MM.1S (cell line): Measurements from ENCODE around the gene CASP10.
A peak's percentile ranks its signal among the peaks of the same experiment; 100 is the strongest.

Experiments
- DNase-seq: peaks from one replicate; pipeline ENCODE4 v3.0.0-alpha.2; 2015
- H2AFZ ChIP-seq: fragments of 300-600 bp; sonication (generic); 2 replicates; pipeline ENCODE4 v1.6.0; 2016; ENCODE audit warnings: antibody characterized with exemption, low read length
- H3F3A ChIP-seq: fragments of 300-600 bp; sonication (generic); 2 replicates; pipeline ENCODE4 v1.6.1; 2016; ENCODE audit warnings: mild to moderate bottlenecking, antibody characterized with exemption, low read length, moderate library complexity, mixed read lengths; ENCODE audit not compliant: insufficient read depth
- H3K27ac ChIP-seq: fragments of 300-600 bp; sonication (generic); 2 replicates; pipeline ENCODE4 v1.5.1; 2016; ENCODE audit warnings: mild to moderate bottlenecking, low read length
- H3K27me3 ChIP-seq: fragments of 300-600 bp; sonication (generic); replicated peaks from 2 replicates; pipeline ENCODE4 v1.6.0; 2016; ENCODE audit warnings: low read length; ENCODE audit not compliant: insufficient read depth
- H3K36me3 ChIP-seq: fragments of 300-600 bp; sonication (generic); replicated peaks from 2 replicates; pipeline ENCODE4 v1.6.1; 2016; ENCODE audit warnings: mild to moderate bottlenecking, low read length, mixed read lengths; ENCODE audit not compliant: insufficient read depth
- H3K4me1 ChIP-seq: fragments of 300-600 bp; sonication (generic); 2 replicates; pipeline ENCODE4 v1.6.1; 2016; ENCODE audit warnings: low read length, mixed read lengths
- H3K4me2 ChIP-seq: fragments of 300-600 bp; sonication (generic); 2 replicates; pipeline ENCODE4 v1.6.0; 2016; ENCODE audit warnings: low read depth, low read length
- H3K4me3 ChIP-seq: fragments of 300-600 bp; sonication (generic); 2 replicates; pipeline ENCODE4 v1.5.1; 2016; ENCODE audit warnings: low read length, mixed read lengths
- H3K79me2 ChIP-seq: fragments of 300-600 bp; sonication (generic); 2 replicates; pipeline ENCODE4 v1.6.1; 2016; ENCODE audit warnings: mixed run types, low read length, mixed read lengths
- H3K9ac ChIP-seq: fragments of 300-600 bp; sonication (generic); 2 replicates; pipeline ENCODE4 v1.6.1; 2016; ENCODE audit warnings: low read length, mixed read lengths
- H3K9me2 ChIP-seq: fragments of 300-600 bp; sonication (generic); replicated peaks from 2 replicates; pipeline ENCODE4 v1.6.1; 2016; ENCODE audit warnings: mild to moderate bottlenecking, low read length, mixed read lengths; ENCODE audit not compliant: insufficient read depth
- H3K9me3 ChIP-seq: fragments of 300-600 bp; sonication (generic); replicated peaks from 2 replicates; pipeline ENCODE4 v1.6.1; 2016; ENCODE audit warnings: mild to moderate bottlenecking, low read length, mixed read lengths; ENCODE audit not compliant: insufficient read depth
- H4K20me1 ChIP-seq: fragments of 300-600 bp; sonication (generic); 2 replicates; pipeline ENCODE4 v1.6.1; 2016; ENCODE audit warnings: mild to moderate bottlenecking, low read length, moderate library complexity, mixed read lengths; ENCODE audit not compliant: insufficient read depth
- EZH2 ChIP-seq: fragments of 300-600 bp; sonication (generic); optimal IDR thresholded peaks from 2 replicates; pipeline ENCODE3; 2017; ENCODE audit warnings: low read depth, mild to moderate bottlenecking, antibody characterized with exemption, low read length, mixed read lengths
- EZH2phosphoT487 ChIP-seq: fragments of 300-600 bp; sonication (generic); IDR thresholded peaks from 2 replicates; pipeline ENCODE4 v1.6.1; 2018; ENCODE audit warnings: antibody characterized with exemption, low read length
- TF ChIP-seq, protein P1 (sequence below): fragments of 300-600 bp; sonication (generic); IDR thresholded peaks from 2 replicates; pipeline ENCODE4 v1.5.1; 2016; ENCODE audit warnings: antibody characterized with exemption, low read length, mixed read lengths

The CASP10 gene

GRCh38 chr2:201174687-201175086 lies 8.3 kb upstream of the CASP10 start:
- H3K4me2 ChIP-seq, result no peak overlapping the region
- H3K9me2 ChIP-seq, result no peaks in the 10 kb centered on the region
- TF ChIP-seq, protein P1, sequence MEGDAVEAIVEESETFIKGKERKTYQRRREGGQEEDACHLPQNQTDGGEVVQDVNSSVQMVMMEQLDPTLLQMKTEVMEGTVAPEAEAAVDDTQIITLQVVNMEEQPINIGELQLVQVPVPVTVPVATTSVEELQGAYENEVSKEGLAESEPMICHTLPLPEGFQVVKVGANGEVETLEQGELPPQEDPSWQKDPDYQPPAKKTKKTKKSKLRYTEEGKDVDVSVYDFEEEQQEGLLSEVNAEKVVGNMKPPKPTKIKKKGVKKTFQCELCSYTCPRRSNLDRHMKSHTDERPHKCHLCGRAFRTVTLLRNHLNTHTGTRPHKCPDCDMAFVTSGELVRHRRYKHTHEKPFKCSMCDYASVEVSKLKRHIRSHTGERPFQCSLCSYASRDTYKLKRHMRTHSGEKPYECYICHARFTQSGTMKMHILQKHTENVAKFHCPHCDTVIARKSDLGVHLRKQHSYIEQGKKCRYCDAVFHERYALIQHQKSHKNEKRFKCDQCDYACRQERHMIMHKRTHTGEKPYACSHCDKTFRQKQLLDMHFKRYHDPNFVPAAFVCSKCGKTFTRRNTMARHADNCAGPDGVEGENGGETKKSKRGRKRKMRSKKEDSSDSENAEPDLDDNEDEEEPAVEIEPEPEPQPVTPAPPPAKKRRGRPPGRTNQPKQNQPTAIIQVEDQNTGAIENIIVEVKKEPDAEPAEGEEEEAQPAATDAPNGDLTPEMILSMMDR, result no peak
- TF ChIP-seq EZH2phosphoT487 (no peak), EZH2 (no peak)
- H3K4me1 ChIP-seq, result peaks cover 10% of the 10 kb centered on the region
- no peaks in the 10 kb centered on the region for H3K27me3 ChIP-seq
- H3K27ac ChIP-seq, result no peak overlapping the region
- no peak overlapping the region for H3K4me3 ChIP-seq
- H3K9me3 ChIP-seq, result no peaks in the 10 kb centered on the region
- H3K9ac ChIP-seq, result no peak overlapping the region
- no peaks in the 10 kb centered on the region for H3K36me3 ChIP-seq
- H2AFZ ChIP-seq, result no peak overlapping the region
- H3F3A ChIP-seq, result peaks cover 21% of the 10 kb centered on the region
- H3K79me2 ChIP-seq, result no peaks in the 10 kb centered on the region
- no peak for DNase-seq
- no peaks in the 10 kb centered on the region for H4K20me1 ChIP-seq

DNA sequence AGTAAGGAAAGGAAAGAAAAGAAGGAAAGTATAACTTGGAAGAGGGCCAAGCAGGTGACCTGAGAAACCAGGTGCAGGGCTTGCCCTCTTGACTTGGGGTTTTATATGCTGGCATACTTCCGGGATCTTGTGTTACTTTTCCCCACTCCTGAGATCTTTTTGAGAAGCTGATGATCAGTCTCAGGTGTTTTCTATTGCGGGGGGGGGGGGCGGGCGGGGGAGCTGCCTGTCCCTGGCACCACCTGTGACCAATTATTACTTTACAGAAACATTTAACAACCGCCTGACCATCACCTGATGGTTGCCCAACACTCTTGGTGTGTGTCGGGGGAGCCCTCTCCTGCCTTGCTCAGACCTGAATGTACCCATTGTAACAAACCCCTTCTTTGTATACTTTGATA lies 6.9 kb upstream of the CASP10 start:
- Histone ChIP-seq H3F3A (peaks cover 21% of the 10 kb centered on the region), H3K4me2 (peak overlapping the region; percentile 97), H3K4me1 (peaks cover 10% of the 10 kb centered on the region), H3K9me3 (no peaks in the 10 kb centered on the region), H2AFZ (peak overlapping the region; percentile 80), H3K9me2 (no peaks in the 10 kb centered on the region), H3K79me2 (no peaks in the 10 kb centered on the region), H3K9ac (peak overlapping the region; percentile 43; the same call in 1 of the 2 replicates), H3K27ac (peak overlapping the region; percentile 67), H3K36me3 (no peaks in the 10 kb centered on the region), H3K27me3 (no peaks in the 10 kb centered on the region), H4K20me1 (no peaks in the 10 kb centered on the region), H3K4me3 (peak overlapping the region; percentile 16)
- TF ChIP-seq, protein P1, result no peak
- TF ChIP-seq EZH2phosphoT487 (no peak), EZH2 (no peak)
- DNase-seq, result peak; percentile 75

- Histone ChIP-seq H3K4me2 (no peak overlapping the region), H3K9me3 (no peaks in the 10 kb centered on the region), H3K36me3 (no peaks in the 10 kb centered on the region)
These were observed 2.9 kb upstream of the CASP10 start for GRCh38 chr2:201180010-201180409.

More at GRCh38 chr2:201180010-201180409, 2.9 kb upstream of the CASP10 start:
- Histone ChIP-seq H3K9ac (no peak overlapping the region), H4K20me1 (no peaks in the 10 kb centered on the region), H3K9me2 (no peaks in the 10 kb centered on the region), H3K4me1 (peaks cover 14% of the 10 kb centered on the region), H3K27ac (no peak overlapping the region), H3K4me3 (no peak overlapping the region), H3K79me2 (peaks cover 22% of the 10 kb centered on the region), H3K27me3 (no peaks in the 10 kb centered on the region), H3F3A (peaks cover 39% of the 10 kb centered on the region), H2AFZ (no peak overlapping the region)
- DNase-seq, result no peak
- TF ChIP-seq, protein P1, result no peak
- TF ChIP-seq EZH2 (no peak), EZH2phosphoT487 (no peak)
